ENCODE results near the gene RPL9. TPM values are rescaled to one million over a fixed set of nuclear protein-coding genes. Genes with fewer than 3 reads are reported as not detected.

RPL9 gene
- total and polyA plus RNA-seq, 7 donors = 1,915 to 14,511 (median 4,848) TPM

DNA sequence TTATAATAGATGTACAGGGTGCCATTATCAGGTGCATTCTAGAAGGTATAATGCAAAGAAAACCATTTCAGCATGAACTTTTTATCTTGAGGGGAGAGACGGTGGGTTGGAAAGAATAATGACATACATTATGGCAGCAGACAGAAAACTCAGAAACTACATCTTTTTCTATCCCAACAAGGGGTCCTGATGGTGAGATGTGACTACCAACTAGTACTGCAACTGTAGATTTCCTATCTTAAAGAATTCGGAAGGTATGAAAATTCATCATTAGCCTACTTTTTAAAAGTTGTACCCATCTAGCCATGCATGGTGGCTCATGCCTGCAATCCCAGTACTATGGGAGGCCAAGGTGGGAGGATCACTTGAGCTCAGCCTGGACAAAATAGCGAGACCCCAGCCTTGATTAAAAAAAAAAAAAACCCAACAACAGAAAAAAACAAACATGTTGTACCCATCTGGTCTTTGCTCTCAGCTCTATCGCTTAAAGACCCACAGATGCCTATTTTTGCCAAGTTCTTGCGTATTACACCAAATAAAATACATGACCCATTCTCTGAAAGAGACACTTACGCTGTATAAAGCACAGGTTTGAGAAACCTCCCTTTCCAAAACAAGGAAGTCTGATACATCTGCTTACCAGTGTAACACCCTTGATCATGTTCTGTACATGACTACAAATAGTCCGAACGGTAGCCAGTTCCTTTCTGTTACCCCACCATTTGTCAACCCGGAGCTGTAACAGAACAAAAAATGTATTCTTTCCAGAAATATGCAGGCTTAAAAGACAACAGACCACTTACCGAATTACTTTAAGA, 1.6 kb downstream of the RPL9 start:
- no peak for TF ChIP-seq EP300 (IDR thresholded peaks at IDR 0.05)
- TF ChIP-seq POLR2A (IDR thresholded peaks at IDR 0.05) = no peak
- no peak for TF ChIP-seq POLR2AphosphoS5 (IDR thresholded peaks at IDR 0.05)
- TF ChIP-seq, protein P1, sequence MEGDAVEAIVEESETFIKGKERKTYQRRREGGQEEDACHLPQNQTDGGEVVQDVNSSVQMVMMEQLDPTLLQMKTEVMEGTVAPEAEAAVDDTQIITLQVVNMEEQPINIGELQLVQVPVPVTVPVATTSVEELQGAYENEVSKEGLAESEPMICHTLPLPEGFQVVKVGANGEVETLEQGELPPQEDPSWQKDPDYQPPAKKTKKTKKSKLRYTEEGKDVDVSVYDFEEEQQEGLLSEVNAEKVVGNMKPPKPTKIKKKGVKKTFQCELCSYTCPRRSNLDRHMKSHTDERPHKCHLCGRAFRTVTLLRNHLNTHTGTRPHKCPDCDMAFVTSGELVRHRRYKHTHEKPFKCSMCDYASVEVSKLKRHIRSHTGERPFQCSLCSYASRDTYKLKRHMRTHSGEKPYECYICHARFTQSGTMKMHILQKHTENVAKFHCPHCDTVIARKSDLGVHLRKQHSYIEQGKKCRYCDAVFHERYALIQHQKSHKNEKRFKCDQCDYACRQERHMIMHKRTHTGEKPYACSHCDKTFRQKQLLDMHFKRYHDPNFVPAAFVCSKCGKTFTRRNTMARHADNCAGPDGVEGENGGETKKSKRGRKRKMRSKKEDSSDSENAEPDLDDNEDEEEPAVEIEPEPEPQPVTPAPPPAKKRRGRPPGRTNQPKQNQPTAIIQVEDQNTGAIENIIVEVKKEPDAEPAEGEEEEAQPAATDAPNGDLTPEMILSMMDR (IDR thresholded peaks at IDR 0.05) = no peak
- peaks cover 0 to 40% (median 36%) of the 10 kb centered on the region in 4 donors for H3K4me1 ChIP-seq
- intact Hi-C loops (cut with DNase I) = loop anchor here (5.0 kb wide), 3 partner anchors 90 to 240 kb away; partner anchors contain the start of genes RFC1, SMIM14 and UBE2K
- no peaks in the 10 kb centered on the region for H3K9me3 ChIP-seq
- 48 to 70% methylated on average over 10 of the region's 10 CpGs for WGBS, 2 donors
- peaks cover 8 to 63% (median 52%) of the 10 kb centered on the region in 4 donors for H3K36me3 ChIP-seq
- peak overlapping the region; percentile 97 to 98 (median 98) for H3K27ac ChIP-seq
- no peak for DNase-seq
- H3K27me3 ChIP-seq = no peaks in the 10 kb centered on the region
- peak overlapping the region; percentile 70 to 79 (median 74) for H3K4me3 ChIP-seq

DNA sequence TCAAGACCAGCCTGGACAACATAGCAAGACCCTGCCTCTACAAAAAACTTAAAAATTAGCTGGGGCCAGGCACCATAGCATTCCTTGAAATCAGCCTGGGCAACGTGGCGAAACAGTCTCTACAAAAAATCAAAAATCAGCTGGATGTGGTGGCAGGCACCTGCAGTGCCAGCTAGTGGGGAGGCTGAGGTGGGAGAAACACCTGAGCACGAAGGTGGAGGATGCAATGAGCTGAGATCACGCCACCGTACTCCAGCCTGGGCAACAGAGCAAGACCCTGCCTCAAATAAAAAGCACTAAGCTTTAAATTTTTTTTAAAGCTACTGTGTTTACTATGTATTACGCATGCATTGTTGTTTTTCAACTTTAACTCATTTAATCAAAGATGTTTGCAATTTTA, 3.2 kb downstream of the RPL9 start:
- no peak overlapping the region for H3K4me3 ChIP-seq
- intact Hi-C loops (cut with DNase I) = loop anchor here (5.0 kb wide), 3 partner anchors 88 to 242 kb away; partner anchors contain the start of genes RFC1, SMIM14 and UBE2K
- no peaks in the 10 kb centered on the region for H3K9me3 ChIP-seq
- DNase-seq = no peak
- no peaks in the 10 kb centered on the region for H3K27me3 ChIP-seq
- TF ChIP-seq, protein P1 (IDR thresholded peaks at IDR 0.05) = no peak
- TF ChIP-seq POLR2A (IDR thresholded peaks at IDR 0.05) (no peak), EP300 (IDR thresholded peaks at IDR 0.05) (no peak), POLR2AphosphoS5 (IDR thresholded peaks at IDR 0.05) (no peak)
- peaks cover 15 to 70% (median 58%) of the 10 kb centered on the region in 4 donors for H3K36me3 ChIP-seq
- peaks cover 0 to 40% (median 36%) of the 10 kb centered on the region in 4 donors for H3K4me1 ChIP-seq
- WGBS, 2 donors = 88 to 90% methylated on average over 6 of the region's 6 CpGs
- H3K27ac ChIP-seq = no peak overlapping the region

DNA sequence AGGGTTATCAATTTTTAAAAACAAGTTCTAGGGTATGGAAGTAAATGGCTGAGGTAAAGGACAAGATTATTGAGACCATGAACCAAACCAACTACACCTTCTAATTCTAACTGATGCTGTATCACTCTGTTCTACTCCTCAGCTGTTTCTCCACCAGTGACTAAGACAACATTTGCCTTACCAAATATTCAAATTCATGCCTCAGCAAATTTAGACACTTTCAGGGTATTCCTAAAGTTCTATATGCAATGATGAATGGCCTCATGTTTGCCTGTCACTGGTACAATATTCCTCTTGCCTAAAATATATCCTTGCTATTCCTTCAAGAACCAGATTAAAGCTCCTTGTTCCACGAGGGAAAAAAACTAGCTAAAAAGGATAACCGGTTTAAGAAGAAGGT, 5.0 kb downstream of the RPL9 start:
- peaks cover 0 to 31% (median 31%) of the 10 kb centered on the region in 4 donors for H3K4me1 ChIP-seq
- WGBS, 2 donors = 63 to 92% methylated on average over 2 of the region's 2 CpGs
- no peaks in the 10 kb centered on the region for H3K9me3 ChIP-seq
- intact Hi-C loops (cut with DNase I) = no loop called here
- no peak overlapping the region for H3K27ac ChIP-seq
- DNase-seq = no peak
- peaks cover 15 to 76% (median 58%) of the 10 kb centered on the region in 4 donors for H3K36me3 ChIP-seq
- no peak overlapping the region for H3K4me3 ChIP-seq
- TF ChIP-seq POLR2A (IDR thresholded peaks at IDR 0.05) (no peak), EP300 (IDR thresholded peaks at IDR 0.05) (no peak), POLR2AphosphoS5 (IDR thresholded peaks at IDR 0.05) (no peak)
- TF ChIP-seq, protein P1 (IDR thresholded peaks at IDR 0.05) = no peak
- H3K27me3 ChIP-seq = no peaks in the 10 kb centered on the region

GRCh38 chr4:39452860-39453587, 5.7 kb downstream of the RPL9 start:
- Histone ChIP-seq H3K27me3 (no peaks in the 10 kb centered on the region), H3K27ac (no peak overlapping the region), H3K9me3 (no peaks in the 10 kb centered on the region), H3K4me1 (peaks cover 0 to 31% (median 30%) of the 10 kb centered on the region in 4 donors), H3K36me3 (peaks cover 15 to 76% (median 58%) of the 10 kb centered on the region in 4 donors), H3K4me3 (no peak overlapping the region)
- TF ChIP-seq POLR2AphosphoS5 (IDR thresholded peaks at IDR 0.05) = peak in 1 of 4 donors; percentile 5
- no peak for TF ChIP-seq POLR2A (IDR thresholded peaks at IDR 0.05)
- WGBS, 2 donors = 84 to 91% methylated on average over 11 of the region's 11 CpGs
- DNase-seq = no peak
- intact Hi-C loops (cut with DNase I) = no loop called here

All from sigmoid colon (tissue), 7 donors.